HG02884 (cell line): ENCODE results near the gene FNDC7.
"Not testable (repeated sequence)": the region's sequence is repeated elsewhere in the genome, so short reads cannot be mapped to it uniquely, and the experiment has no call there.

ENCODE experiments used
- ATAC-seq: cut with Tn5 transposase; IDR thresholded peaks from one replicate; pipeline ENCODE4 v1.9.1; 2021; ENCODE audit warnings: mild to moderate bottlenecking, moderate library complexity; ENCODE audit not compliant: unreplicated experiment

Gene FNDC7, protein sequence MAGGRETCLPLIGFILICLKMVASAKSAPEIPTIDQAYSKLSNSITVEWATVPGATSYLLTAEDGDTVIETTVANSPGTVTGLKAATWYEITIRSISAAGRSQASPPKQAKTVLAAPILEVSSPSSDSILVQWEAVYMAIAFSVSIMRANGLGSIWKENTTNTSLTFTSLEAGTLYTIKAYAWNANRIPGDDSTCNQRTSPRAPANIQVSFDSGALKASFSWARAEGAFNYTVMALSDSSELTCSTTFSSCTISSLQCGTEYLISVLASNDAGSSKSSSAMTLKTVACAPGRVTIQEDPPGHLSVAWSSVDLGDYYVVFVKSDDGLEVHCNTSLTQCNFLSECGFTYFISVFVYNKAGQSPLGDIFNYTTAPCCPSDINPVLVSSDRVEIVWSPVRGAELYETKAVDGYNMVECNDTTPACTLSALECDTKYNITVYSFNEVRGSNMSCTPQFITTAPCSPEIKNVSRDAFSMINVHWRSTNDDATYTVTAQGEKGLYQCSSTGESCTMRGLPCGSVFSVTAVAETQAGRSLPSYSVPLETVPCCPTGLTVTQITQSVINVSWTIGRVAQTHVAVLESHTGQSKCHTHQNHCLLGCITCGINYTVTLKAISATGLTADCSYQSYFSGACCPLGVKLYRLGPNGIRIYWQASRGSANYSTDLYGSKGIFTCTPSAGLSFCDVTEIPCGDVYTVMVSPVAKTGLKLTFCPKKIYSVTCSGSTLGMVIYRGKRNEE

DNA sequence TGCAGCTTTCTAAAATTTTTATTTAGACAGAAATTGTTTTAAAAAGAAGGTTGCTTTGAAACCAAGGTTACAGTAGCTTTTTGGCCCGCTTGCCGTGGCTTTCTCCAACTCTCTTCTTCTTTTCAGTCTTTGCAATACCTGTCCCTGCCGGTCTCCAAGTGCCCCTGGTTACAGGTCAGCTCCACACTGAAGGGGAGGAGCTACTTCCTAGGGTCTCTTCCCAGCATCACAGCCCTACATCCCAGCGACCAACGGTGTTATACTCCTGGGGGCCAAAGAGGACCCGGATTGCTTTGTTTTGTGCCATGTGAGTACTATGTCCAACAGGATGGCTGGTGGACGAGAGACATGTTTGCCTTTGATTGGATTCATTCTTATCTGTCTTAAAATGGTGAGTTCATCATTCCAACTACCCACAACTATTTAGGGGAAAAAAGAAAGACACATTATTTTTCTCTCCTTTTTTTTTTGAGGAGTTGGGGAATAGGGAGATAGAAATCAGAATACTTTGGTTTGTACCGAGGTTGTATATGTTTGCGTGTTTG is at the start of gene FNDC7:
Gene FNDC7, plus strand, starts transcription at position 303 of the 545 bp plus-strand sequence. Its CDS starts 26 bp downstream, at position 329.
- ATAC-seq, result no peak

DNA sequence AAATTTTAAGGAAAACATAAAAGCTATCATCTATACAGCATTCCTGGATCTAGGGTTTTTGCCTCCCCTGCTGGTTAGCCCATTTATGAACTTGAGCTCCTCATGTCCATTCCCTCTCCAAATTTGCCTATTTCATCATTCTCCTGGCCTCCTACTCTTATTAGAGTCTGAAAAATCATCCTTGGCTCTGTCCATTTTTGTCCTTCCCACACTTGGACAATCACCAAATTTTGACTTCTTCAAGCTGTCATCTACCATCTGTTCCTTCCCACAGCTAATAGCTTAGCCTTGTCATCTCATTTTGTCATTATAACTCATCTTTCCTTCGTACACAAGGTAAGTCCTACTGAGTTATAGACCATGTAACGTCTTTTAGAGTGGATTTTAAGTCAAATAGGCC is 49.6 kb upstream of the FNDC7 start:
- ATAC-seq, result no peak

GRCh38 chr1:108664481-108664880 is 48.2 kb upstream of the FNDC7 start:
- no peak for ATAC-seq

- no peak for ATAC-seq
These were observed 47.6 kb upstream of the FNDC7 start for GRCh38 chr1:108665067-108665466.

DNA sequence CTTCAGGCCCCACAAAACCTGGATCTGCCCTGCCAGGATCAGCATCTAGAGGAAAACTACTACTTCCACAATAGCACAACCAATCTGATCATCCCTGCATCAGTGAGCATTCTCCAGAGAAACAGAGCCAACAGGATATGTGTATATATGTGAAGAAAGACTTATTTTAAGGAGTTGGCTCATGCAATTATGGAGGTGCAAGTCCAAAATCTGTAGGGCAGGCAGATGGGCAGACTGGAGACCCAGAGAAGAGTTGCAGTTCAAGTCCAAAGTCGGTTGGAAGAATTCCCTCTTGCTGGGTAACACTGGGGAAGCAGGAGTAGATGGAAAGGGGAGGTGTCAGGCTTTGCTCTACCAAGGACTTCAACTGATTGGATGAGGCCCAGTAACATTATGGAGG is 46.9 kb upstream of the FNDC7 start:
- ATAC-seq, result no peak

DNA sequence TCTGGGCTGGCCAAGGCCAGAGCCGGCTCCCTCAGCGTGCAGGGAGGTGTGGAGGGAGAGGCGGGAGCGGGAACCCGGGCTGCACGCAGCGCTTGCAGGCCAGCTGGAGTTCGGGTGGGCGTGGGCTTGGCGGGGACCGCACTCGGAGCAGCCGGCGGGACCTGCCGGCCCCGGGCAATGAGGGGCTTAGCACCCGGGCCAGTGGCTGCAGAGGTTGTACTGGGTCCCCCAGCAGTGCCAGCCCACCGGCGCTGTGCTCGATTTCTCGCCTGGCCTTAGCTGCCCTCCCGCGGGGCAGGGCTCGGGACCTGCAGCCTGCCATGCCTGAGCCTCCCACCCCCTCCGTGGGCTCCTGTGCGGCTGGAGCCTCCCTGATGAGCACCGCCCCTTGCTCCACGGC is 45.3 kb upstream of the FNDC7 start:
- ATAC-seq, result not testable (repeated sequence)

DNA sequence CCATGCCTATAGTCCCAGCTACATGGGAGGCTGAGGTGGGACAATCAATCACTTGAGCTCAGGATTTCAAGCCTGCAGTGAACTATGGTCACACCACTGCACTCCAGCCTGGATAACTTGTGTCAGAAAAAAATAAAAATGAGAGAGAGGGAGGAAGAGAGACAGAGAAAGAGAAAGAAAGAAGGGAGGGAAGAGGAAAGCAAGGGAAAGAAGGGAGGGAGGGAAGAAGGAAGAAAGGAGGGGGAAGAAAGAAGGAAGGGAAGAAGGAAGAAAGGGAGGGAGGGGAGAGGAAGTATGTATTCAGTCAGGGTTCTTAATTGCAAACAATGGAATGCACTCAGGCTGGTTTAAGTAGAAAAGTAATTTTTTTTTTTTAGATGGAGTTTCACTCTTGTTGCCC is 43.9 kb upstream of the FNDC7 start:
- no peak for ATAC-seq

DNA sequence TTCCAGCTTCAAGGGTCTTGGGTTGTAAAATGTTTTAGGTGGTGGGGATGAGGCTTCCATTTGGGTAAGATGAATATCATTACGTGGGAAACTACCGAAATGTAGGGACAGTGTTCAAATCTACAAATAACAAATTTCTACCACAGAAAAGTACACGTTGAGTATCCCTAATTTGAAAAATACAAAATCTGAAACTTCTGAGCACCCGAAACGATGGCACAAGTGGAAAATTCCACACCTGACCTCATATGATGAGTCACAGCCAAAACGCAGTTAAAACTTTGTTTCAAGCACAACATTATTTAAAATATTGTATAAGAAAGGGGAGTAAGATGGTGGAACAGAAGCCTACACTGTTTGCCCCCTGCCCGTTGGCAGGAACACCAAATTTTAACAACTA is 43.0 kb upstream of the FNDC7 start:
- ATAC-seq, result no peak

- no peak for ATAC-seq
These were observed 42.5 kb upstream of the FNDC7 start for GRCh38 chr1:108670131-108670773.

- ATAC-seq, result no peak
These were observed 41.6 kb upstream of the FNDC7 start for GRCh38 chr1:108671143-108671542.

DNA sequence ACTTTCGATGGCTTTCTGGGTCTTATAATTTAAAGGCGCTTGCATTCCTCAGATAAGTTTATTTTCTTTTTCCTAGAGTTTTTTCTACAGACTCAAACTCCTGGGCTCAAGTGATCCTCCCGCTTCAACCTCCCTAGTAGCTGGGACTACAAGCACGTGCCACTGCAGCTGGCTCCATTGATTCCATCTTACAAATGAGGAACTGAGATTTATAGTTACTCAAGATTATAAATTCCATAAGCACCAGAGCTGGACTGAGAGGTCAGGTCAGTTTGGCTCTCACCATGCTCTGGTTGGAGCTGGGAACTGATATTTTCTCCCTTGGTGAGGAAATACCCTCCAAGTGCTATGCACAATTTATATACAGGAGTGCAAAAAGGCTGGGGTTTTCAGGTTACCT is 34.0 kb upstream of the FNDC7 start:
- no peak for ATAC-seq

GRCh38 chr1:108679586-108680213 is 33.0 kb upstream of the FNDC7 start:
- no peak for ATAC-seq

GRCh38 chr1:108681701-108682100 is 31.0 kb upstream of the FNDC7 start:
- not testable (repeated sequence) for ATAC-seq

- no peak for ATAC-seq
These were observed 27.2 kb upstream of the FNDC7 start for GRCh38 chr1:108685529-108685928.

GRCh38 chr1:108686614-108687313 is 25.9 kb upstream of the FNDC7 start:
- no peak for ATAC-seq

- ATAC-seq, result peak; percentile 5
These were observed 21.4 kb upstream of the FNDC7 start for GRCh38 chr1:108691128-108691941.

GRCh38 chr1:108691942-108692723 is 20.6 kb upstream of the FNDC7 start, which contains the start of gene PRPF38B:
Gene PRPF38B, plus strand, starts transcription at chr1:108692310. Its CDS starts 282 bp downstream, at chr1:108692592.
- ATAC-seq, result peak; percentile 91
